Kidney capillary endothelial cell (primary cell): ENCODE data around the gene BARX1.
"Not testable (repeated sequence)": the region's sequence is repeated elsewhere in the genome, so short reads cannot be mapped to it uniquely, and the experiment has no call there.

Experiments used
- DNase-seq: peaks from one replicate; pipeline ENCODE4 v3.0.0-alpha.2; 2018; ENCODE audit warnings: low spot score

Gene BARX1, protein sequence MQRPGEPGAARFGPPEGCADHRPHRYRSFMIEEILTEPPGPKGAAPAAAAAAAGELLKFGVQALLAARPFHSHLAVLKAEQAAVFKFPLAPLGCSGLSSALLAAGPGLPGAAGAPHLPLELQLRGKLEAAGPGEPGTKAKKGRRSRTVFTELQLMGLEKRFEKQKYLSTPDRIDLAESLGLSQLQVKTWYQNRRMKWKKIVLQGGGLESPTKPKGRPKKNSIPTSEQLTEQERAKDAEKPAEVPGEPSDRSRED

DNA sequence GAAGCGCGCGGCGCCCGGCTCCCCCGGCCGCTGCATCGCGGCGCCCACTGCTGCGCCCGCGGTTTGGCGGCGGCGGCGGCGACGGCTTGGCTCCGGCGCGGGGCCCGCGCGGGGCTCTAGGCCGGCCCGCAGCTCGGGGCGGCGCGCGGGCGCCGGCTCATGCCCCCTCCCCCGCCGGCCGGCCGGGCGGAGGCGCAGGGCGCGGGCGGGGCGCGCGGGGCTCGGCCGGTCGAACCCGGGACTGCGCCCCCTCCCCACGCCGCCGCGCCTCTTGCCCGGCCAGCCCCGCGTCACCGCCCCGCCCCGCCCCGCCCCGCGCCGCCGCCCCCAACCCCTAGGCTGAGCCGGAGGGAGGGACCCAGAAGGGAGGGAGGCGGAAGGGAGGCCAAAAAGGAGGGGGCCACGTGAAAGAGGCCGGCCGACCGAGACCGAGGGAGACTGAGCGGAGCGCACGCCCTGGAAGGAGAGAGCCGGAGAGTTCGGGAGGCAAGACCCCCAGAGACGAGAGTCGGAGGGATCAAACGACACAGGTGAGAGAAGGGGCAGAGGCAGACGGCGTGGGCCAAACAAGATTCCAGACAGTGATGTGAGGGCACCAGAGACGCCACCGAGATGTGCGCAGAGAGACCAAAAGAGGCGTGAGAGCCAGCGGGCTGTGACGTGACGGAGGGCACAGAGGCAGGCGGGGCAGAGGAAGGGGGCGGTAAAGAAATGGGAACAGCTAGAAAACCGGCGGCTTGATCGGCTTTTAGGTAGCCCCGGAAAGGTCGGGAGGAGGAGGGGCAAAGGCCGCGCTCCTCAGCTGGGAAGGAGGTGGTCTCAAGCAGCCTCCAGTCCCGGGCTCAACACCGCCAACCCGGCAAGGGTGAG, at the start of gene BARX1:
TSS of gene BARX1 (minus strand) at position 245 of the 870 bp plus-strand sequence. CDS start at position 36, 209 bp downstream.
- DNase-seq = no peak

DNA sequence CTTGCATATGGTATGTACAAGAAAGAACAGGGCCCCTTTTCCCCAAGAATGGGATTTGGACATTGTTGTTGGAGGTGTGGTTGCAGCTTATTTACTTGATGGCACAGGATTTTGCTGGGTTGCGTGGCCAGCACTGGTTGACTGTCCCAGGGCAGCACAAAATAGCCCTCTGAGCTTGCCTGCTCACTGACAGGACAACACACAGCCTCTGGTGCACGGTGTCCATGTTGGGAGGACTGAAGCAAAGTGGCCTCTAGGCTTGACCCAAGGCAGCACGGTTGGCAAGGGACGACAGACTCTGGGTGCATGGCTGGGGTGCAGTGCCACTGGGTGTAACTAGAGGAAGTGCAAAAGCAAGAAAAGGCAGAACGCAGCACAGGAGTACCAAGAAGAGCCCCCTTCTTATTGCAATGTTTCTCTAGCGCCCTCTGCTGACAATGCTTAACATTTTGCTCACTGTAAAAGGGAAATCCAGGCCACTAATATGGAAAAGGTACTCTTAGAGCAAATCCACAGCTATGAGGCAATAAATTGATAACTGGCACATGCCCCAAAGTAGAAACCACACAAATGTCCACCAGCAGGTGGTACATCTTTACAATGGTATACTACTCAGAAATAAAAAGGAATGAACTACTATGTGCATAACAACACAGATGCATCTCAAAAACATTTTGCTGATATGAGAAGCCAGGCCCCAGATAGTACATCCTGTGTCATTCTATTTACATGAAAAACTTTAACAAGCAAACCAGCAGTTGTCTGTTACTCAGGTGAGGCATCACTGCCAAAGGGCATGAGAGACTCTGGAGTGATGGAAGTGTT, 47.4 kb upstream of the BARX1 start:
- DNase-seq = peak; percentile 30

DNA sequence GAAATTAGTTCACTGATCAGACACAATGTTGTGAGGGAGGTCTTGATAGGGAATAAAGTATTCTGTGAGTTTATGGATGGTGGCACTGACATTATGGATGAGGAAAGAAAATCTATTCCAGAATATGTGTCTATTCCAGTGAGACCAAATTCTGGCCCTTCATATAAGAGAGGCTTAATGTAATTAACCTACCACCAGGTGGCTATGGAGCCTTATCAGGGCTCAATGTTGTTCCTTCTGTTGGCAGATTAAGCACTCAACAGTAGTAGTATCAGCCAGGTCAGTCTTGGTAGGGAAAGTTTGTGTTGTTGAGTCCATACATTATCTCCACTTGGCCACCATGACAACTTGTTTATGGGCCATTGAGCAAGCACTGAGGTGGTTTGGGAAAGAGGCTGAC, 41.7 kb upstream of the BARX1 start:
- no peak for DNase-seq

DNA sequence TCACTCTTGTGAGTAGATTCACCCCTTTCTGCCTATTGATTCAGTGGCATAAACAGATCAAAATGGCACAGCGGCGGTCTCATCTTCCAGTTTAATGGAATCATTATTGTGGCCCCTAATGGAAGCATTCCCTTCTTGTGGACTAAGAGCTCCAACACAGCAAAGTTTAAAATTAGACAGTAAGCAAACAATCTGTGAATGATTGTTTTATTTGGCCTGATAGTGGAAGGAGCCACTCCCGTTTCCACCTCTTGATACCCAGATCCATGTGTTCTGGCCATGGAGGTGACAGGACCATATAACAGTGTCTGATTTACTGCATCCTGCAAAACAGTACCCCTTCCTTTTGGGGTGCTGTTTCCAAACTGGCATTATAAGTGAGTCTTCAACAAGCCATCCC, 41.2 kb upstream of the BARX1 start:
- DNase-seq = no peak

DNA sequence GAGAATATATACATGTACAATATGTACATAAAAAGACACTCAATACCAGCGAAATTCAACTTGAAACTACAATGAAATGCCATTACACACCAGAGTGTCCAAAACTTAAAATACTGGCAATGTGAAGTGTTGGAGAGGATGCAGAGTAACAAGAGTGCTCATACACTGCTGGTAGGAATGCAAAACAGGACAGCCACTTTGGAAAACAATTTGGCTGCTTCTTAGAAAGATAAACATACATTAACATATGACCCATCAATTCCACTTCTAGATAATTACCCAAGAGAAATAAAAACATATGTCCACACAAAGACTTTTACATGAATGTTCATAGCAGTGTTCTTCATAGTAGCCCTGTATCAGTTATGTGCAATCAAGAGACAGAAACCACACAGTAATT, 39.4 kb upstream of the BARX1 start:
- no peak for DNase-seq

DNA sequence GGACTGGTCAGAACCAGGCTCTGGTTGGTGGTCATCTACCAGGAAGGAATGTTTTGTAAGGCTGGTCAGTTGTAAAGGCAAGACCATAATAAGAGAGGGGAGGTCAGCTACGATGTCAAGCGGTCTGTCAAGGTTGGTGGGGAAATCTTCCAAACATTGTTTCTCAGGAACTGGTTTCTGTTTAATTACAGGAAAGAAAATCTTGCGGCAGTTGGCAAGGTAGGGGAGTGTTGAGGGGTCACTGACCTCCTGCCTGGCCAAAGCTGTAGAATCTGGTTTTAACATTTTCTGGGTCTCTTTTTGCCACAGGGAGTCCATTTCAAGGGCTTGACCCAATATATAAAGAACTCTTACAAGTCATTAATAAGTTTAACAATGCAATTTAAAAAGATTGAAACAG, 39.0 kb upstream of the BARX1 start:
- no peak for DNase-seq

DNA sequence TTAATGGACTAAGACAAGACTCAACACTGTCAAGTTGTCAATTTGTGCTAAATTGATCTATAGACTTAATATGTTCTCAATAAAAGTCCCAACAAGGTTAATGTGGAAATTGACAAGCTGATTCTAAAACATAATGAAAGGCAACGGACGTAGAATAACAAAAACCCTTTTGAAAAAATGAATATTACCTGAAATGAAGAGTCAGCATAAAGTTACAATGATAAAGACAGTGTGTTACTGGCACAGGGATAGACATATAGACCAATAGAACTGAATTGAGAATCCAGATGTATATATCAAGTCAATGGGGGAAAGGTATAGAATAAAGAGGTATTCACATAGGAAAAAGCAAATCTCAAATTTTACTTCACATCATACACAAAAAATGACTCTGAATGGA, 37.7 kb upstream of the BARX1 start:
- no peak for DNase-seq

DNA sequence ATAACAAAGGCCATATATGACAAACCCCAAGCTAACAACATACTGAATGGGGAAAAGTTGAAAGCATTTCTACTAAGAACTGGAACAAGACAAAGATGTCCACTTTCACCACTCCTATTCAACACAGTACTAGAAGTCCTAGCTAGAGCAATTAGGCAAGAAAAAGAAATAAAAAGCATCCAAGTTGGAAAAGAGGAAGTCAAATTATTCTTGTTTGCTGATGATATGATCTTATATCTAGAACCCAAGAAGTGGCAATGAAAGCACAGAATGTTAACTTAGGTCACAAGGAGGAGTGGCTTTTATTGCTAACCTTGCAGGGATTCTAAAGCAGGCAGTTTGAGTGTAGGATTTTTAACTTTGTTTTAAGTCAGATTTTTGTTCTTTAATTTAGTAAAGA, 35.3 kb upstream of the BARX1 start:
- no peak for DNase-seq

DNA sequence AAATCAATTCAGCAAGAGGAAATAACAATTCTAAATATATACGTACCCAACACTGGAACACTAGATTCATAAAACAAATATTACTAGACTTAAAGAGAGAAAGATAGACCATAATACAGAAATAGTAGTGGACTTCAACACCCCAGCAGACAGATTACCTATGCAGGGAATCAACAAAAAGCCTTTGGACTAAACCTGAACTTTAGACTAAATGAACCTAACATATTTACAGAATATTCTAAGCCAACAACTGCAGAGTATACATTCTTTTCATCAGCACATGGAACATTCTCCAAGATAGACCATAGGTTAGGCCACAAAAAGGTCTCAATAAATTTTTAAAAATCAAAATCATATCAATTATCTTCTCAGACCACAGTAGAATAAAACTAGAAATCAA, 32.9 kb upstream of the BARX1 start:
- no peak for DNase-seq

DNA sequence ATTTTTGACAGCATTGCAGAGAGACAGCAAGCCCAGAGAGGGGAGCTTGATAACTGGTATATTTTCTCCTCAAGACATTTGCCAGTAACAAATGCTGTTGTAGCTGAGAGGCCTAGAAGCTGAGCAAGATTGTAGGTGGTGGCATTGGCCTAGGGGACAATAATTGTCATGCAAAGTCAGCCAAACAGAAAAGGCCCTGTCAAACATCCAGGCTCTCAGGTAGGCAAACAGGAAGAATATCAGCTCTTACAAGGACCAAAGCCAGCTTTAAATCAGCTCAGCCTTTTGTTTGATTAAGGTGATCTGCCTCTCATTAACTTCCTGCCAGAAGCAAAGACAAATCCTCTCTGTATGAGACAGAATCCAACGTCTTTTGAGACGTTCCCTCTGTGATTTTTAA, 29.7 kb upstream of the BARX1 start:
- DNase-seq = no peak

DNA sequence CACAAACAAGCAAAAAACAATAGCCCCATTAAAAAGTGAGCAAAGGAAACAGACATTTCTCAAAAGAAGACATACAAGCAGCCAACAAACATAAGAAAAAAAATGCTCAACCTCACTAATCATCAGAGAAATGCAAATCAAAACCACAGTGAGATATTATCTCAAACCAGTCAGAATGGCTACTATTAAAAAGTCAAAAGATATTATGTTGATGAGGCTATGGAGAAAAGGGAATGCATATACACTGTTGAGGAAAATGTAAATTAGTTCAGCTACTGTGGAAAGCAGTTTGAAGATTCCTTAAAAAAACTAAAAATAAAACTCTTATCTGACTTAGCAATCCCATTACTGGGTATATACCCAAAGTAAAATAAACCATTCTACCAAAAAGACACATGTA, 28.7 kb upstream of the BARX1 start:
- no peak for DNase-seq

DNA sequence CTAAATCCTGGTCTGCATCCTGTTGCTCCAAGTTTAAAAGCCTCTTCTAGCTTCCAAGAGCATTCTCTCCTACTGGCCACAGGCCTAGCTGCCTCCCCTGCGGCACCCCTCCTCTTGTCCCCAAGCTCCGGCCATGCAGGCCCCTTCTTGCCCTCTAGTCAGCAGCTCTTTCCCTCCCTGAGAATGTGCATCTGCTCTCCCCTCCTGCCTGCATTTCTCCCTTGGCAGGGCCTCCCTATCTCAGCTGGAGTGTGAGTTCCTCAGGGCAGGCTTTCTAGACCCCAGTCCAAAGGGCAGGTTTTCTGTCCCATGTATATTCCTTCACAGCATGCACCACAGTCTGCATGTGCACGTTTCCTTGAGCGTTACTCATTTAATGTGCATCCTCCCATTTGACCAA, 24.6 kb upstream of the BARX1 start:
- DNase-seq = no peak

DNA sequence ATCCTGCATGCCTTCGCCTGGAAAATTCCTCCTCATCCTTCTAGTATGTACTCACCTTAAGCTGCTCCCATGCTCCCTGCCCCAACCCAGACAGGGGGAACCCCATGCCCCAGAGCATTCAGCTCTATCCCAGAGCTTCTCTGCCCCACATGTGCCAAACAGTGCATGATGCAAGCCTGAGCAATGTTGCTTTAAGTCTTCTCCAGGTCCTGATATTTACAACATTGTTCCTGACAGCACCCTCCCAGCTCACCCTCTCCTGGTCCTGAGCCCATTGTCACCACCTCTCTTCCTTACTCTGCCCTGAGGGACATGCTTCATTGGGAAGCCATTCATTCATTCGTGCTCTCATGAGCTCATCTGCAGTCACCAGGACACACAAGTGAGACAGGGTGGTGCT, 23.4 kb upstream of the BARX1 start:
- DNase-seq = no peak

DNA sequence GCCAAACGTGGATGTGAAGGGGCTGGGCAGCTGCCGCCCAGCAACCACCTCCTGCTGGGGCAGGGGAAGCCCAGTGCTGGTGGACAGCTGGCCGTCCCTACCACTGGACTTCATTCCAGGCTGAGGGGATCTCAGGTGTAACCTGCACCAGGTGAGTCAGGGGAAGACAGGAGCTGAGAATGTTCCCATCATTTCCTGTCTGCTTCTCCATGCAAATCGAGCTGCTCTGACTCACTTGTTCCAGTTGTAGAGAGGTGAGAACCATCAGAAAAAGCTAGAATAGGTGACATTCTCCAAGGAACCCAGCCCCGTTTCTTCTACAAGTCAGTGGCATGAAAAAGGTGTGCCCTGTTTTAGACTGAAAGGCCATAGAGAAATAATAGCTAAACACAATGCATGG, 21.8 kb upstream of the BARX1 start:
- no peak for DNase-seq

DNA sequence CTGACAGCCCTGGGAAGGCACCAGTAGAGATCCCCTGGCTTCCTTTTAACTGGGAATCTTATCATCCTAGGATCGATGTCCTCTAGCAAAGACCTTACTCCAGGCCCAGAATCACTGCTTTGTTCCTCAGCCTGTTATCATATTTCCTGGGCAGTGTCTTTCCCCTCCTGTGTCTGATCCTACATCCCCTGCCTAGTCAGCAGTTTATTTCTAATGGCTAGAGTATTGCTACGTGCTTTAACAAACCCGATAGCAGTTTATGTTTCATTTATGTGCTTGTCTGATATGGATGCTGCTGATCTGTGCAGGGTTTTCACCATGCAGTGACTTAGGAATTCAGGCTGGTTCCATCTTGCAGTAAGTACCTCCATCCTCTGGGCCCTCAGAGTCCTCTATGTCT, 20.9 kb upstream of the BARX1 start:
- DNase-seq = no peak

DNA sequence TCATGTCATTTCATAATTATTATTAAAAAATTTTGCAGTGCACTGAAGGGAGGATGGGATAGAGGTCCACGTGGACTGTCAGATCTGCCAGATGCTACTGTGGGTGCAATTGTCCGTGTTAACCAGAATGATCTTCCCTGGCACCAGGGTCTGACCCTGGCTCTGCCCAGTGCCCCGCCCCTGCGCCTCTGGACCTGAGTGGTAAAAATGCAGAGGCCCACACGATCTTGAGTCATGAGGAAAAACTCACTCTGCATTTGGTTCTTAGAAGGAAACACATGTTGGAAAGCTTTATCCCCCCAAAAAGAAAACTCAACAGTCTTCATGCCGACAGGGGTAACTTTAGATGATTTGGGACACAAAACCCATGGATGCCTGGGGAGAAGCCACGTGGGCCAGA, 20.1 kb upstream of the BARX1 start:
- no peak for DNase-seq

DNA sequence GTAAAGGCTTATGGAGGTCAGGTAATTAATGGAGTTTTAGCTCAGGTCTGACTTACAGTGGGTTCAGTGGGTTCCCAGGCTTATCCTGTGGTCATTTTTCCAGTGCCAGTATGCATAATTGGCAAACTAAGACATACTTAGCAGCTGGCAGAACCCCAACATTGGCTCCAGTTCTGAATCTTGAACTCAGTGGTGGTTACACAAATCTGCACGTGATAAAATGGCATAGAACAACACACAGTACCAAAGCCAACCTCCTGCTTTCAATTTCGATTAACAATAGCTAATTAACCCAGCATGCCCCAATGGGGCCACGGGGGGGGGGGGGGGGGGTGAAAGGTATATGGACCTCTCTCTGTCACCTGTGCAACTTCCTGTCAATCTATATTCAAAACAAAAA, 19.0 kb upstream of the BARX1 start:
- DNase-seq = no peak

DNA sequence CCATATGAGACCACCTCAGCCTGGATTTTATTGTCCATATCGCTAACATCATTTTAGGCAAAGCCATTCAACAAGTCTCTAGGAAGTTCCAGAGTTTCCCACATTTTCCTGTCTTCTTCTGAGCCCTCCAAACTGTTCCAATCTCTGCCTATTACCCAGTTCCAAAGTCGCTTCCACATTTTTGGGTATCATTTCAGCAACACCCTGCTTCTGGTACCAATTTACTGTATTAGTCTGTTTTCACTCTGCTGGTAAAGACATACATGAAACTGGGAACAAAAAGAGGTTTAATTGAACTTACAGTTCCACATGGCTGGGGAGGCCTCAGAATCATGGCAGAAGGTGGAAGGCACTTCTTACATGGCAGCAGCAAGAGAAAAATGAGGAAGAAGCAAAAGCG, 17.5 kb upstream of the BARX1 start:
- not testable (repeated sequence) for DNase-seq

DNA sequence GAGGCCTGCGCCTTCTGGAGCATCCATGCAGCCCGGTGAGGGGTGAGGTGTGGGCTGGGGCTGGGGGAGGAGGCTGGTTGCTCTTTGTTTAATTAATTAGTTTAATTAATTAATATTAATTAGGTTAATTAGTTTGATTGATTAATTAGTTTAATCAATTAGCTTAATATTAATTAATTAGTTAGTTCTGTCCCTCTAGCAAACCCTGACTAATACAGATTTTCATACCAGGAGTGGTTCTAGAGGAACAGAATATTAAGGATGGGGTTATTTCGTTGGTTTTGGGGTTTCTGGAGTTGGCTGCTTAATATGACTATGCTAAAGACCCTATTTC, 14.1 kb upstream of the BARX1 start:
- DNase-seq = no peak

DNA sequence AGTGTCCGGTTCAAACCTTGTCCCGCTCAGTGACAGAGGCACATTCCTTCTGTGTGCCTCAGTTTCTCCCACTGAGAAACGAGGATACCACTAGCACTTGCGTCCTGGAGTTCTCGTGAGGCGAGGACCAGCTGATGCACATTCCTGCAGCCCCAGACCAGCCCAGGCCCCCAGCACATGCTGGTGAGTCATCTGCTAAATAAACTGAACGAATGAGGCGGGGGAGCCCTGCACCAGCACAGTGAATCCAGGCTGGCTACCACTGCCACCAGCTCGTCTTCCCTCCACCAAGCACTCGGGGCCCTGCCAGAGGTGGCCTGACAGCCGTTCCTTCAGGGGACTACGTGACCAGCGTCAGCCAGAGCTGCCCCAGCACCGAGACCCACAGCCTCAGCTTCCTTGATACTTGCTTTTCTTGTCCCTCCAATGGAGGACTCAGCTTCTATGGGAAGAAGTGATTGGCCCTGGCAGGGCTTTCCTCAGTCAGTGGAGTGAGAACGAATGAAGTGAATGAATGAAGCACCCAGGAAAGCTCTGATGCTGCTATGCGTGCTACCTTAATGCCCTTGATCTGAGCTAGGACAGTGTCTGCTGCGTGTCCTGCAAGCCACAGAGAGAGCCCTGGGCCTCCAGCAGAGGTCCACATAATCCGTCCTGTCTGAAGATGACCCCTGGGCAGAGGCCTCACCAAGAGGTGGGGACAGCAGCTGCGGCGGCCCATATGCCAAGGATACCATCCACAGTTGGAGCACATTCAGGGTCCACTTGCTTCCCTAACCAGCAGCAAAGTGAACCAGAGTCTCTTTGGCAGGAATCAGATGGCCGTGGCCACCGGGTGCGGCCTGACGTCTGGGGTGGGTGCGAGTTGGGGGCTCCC, 13.5 kb upstream of the BARX1 start:
- DNase-seq = no peak

DNA sequence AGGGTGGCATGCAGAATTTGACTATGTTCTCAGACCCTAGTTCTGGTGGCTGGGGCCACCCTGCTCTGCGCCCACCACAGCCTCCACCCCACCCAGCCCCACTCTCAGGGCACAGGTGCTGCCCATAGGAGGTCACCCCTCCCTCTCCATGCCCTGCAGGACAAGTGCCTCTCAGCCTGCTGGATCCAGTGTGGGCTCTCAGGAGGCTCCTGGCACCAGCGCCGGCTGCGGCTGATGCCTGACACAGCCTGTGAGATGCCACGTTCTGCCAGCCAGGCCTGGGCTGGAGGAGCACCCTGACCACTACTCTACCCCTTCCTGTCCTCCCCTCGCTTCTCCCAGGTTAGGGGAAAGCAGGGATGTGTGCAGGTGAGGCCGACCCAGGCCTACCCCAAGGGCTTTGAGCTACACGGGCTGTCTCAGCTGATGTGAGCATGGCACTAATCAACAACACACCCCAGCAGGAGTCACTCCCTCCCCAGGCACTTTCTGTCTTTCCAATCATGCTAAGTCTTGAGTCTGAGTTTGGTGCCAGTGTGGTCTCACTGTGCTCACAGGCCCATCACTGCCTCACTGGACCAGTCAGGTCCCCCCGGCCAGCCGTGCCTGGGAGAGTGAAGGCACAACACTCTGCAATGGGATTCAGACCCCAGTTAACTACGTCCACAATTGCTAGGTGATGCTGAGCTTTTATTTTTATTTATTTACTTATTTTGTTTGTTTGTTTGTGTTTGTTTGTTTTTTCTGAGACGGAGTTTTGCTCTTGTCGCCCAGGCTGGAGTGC, 12.1 kb upstream of the BARX1 start:
- no peak for DNase-seq
